GM12873 (cell line): ENCODE results near the gene ANTXR1.

Experiments
- CTCF ChIP-seq: IDR thresholded peaks from 2 replicates; pipeline ENCODE4 v1.5.1; 2012; ENCODE audit warnings: low read depth, mild to moderate bottlenecking, moderate library complexity, low read length, control low read depth; ENCODE audit not compliant: insufficient read depth; ENCODE audit errors: missing control alignments

The ANTXR1 gene

GRCh38 chr2:69159986-69160385 is 147.0 kb downstream of the ANTXR1 start:
- peak; percentile 11 for TF ChIP-seq CTCF

- no peak for TF ChIP-seq CTCF
Measured at GRCh38 chr2:69162057-69162456, 149.1 kb downstream of the ANTXR1 start.

- no peak for TF ChIP-seq CTCF
Measured at GRCh38 chr2:69163109-69163508, 150.1 kb downstream of the ANTXR1 start.

- TF ChIP-seq CTCF = no peak
Measured at GRCh38 chr2:69163556-69163955, 150.6 kb downstream of the ANTXR1 start.

GRCh38 chr2:69164061-69164778 is 151.2 kb downstream of the ANTXR1 start:
- no peak for TF ChIP-seq CTCF

GRCh38 chr2:69165091-69165880 is 152.3 kb downstream of the ANTXR1 start:
- TF ChIP-seq CTCF = no peak

- TF ChIP-seq CTCF = no peak
Measured at GRCh38 chr2:69166465-69166811, 153.5 kb downstream of the ANTXR1 start.
